ENCODE data around the gene IYD.

Gene IYD

GRCh38 chr6:150395388-150396009 lies 26.7 kb downstream of the IYD start:
- H3K4me3 ChIP-seq (ENCODE audit: low read depth, low read length), result no peak overlapping the region
- TF ChIP-seq, protein P1, sequence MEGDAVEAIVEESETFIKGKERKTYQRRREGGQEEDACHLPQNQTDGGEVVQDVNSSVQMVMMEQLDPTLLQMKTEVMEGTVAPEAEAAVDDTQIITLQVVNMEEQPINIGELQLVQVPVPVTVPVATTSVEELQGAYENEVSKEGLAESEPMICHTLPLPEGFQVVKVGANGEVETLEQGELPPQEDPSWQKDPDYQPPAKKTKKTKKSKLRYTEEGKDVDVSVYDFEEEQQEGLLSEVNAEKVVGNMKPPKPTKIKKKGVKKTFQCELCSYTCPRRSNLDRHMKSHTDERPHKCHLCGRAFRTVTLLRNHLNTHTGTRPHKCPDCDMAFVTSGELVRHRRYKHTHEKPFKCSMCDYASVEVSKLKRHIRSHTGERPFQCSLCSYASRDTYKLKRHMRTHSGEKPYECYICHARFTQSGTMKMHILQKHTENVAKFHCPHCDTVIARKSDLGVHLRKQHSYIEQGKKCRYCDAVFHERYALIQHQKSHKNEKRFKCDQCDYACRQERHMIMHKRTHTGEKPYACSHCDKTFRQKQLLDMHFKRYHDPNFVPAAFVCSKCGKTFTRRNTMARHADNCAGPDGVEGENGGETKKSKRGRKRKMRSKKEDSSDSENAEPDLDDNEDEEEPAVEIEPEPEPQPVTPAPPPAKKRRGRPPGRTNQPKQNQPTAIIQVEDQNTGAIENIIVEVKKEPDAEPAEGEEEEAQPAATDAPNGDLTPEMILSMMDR (IDR thresholded peaks at IDR 0.05; ENCODE audit: low read depth, low read length), result peak; percentile 24; the same call in 1 of the 2 replicates

- TF ChIP-seq, protein P1 (IDR thresholded peaks at IDR 0.05; ENCODE audit: low read depth, low read length), result no peak
- H3K4me3 ChIP-seq (ENCODE audit: low read depth, low read length), result no peak overlapping the region
These were observed 34.8 kb downstream of the IYD start for GRCh38 chr6:150403458-150404246.

GRCh38 chr6:150406948-150407347 lies 38.1 kb downstream of the IYD start:
- TF ChIP-seq, protein P1 (IDR thresholded peaks at IDR 0.05; ENCODE audit: low read depth, low read length), result no peak

GRCh38 chr6:150408842-150409241 lies 40.0 kb downstream of the IYD start:
- TF ChIP-seq, protein P1 (IDR thresholded peaks at IDR 0.05; ENCODE audit: low read depth, low read length), result no peak

More at GRCh38 chr6:150406948-150407347, 38.1 kb downstream of the IYD start:
- no peak overlapping the region for H3K4me3 ChIP-seq (ENCODE audit: low read depth, low read length)

DNA sequence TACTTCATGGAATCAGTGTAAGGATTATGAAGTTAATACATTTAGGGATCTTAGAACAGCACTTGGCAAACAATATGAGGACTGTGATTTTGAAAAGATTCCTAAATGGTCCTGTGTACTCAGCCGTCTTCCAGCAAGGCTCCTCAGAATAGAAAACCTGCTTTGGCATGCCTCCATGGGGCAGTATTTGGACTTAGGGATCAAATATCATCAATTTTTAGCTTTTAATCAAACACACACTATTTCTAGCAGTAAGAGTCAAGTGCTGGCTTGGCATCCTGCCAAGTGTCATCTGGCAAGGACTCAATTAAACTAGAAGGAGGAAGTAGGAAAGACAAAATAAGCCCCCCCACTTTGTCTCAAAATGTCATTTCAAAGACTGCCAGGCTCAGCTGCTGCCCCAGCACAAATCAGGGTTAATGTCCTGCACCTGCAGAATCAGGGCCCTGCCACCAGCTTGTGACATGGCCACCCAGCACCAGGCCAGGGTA lies 40.8 kb downstream of the IYD start:
- TF ChIP-seq, protein P1 (IDR thresholded peaks at IDR 0.05; ENCODE audit: low read depth, low read length), result no peak

More at GRCh38 chr6:150408842-150409241, 40.0 kb downstream of the IYD start:
- no peak overlapping the region for H3K4me3 ChIP-seq (ENCODE audit: low read depth, low read length)

DNA sequence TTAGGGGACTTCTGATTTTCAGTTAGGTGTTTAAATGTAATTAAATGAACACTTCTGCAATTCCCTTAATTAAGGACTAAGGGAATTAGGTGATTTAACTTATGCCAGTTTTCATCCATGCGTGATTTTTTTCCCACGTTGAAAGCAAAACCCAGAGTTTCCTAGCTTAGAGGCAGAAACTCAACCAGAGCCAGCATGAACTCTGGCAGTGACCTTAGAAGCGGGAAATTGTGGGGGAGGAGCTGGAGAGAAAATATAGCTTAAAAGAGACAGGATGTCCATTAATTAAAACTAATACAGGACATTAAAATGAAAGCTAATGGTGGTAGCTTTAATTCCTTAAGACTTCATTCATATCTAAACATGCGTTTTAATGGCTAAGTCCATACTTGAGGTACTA lies 41.6 kb downstream of the IYD start:
- TF ChIP-seq, protein P1 (IDR thresholded peaks at IDR 0.05; ENCODE audit: low read depth, low read length), result no peak
- H3K4me3 ChIP-seq (ENCODE audit: low read depth, low read length), result no peak overlapping the region

More for the DNA sequence above, 40.8 kb downstream of the IYD start:
- no peak overlapping the region for H3K4me3 ChIP-seq (ENCODE audit: low read depth, low read length)

DNA sequence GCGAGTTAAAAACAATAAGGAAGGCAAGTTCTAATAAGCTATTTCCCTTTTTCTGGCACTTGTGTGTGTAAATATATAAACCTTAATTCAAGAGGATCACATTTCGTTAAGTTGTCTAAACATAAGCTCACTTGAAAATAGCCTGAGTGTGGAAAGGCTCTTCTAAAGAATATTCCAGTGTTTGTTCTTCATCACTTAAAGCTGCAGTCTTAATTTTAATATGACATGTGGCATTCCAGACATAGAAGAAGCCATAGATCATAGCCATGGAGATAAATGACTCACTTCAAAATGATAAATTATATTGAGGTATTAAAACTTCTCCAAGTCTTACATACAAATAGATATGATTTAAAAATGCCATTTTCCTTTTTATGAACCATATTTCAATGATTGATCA lies 42.1 kb downstream of the IYD start:
- H3K4me3 ChIP-seq (ENCODE audit: low read depth, low read length), result no peak overlapping the region
- TF ChIP-seq, protein P1 (IDR thresholded peaks at IDR 0.05; ENCODE audit: low read depth, low read length), result no peak
